ENCODE data around the gene PDCD11. TPM values are rescaled to one million over a fixed set of nuclear protein-coding genes. Genes with fewer than 3 reads are reported as not detected.

Gene PDCD11
- polyA plus RNA-seq, 1 donor from 2014 or later, result 15.3 TPM

DNA sequence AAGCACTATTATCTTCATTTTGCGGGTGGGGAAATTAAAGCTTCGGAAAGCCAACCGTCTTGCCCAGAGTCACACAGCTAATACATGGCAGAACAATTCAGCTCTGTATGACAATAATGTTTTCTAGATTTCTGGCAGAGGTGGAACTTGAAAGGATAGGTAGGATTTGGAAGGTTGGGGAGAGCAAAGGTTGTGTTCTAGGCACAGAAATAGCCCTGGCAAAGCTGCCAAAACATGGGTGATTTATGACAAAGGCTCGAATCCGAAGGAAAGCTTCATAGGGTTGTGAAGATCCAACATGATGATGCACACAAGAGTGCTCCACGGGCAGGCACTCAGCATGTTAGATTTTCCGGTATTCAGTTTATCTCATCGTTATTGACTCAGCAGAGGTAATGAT lies 19.2 kb downstream of the PDCD11 start:
- TF ChIP-seq MXI1 (conservative IDR thresholded peaks at IDR 0.05; ENCODE audit: poor library complexity, severe bottlenecking), result no peak
- TF ChIP-seq, protein P1, sequence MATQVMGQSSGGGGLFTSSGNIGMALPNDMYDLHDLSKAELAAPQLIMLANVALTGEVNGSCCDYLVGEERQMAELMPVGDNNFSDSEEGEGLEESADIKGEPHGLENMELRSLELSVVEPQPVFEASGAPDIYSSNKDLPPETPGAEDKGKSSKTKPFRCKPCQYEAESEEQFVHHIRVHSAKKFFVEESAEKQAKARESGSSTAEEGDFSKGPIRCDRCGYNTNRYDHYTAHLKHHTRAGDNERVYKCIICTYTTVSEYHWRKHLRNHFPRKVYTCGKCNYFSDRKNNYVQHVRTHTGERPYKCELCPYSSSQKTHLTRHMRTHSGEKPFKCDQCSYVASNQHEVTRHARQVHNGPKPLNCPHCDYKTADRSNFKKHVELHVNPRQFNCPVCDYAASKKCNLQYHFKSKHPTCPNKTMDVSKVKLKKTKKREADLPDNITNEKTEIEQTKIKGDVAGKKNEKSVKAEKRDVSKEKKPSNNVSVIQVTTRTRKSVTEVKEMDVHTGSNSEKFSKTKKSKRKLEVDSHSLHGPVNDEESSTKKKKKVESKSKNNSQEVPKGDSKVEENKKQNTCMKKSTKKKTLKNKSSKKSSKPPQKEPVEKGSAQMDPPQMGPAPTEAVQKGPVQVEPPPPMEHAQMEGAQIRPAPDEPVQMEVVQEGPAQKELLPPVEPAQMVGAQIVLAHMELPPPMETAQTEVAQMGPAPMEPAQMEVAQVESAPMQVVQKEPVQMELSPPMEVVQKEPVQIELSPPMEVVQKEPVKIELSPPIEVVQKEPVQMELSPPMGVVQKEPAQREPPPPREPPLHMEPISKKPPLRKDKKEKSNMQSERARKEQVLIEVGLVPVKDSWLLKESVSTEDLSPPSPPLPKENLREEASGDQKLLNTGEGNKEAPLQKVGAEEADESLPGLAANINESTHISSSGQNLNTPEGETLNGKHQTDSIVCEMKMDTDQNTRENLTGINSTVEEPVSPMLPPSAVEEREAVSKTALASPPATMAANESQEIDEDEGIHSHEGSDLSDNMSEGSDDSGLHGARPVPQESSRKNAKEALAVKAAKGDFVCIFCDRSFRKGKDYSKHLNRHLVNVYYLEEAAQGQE (IDR thresholded peaks at IDR 0.05; ENCODE audit: borderline replicate concordance), result no peak
- no peak for TF ChIP-seq SMC3 (conservative IDR thresholded peaks at IDR 0.05; ENCODE audit: poor library complexity)
- no peak for TF ChIP-seq POLR2AphosphoS5 (IDR thresholded peaks at IDR 0.05)
- TF ChIP-seq EP300 (conservative IDR thresholded peaks at IDR 0.05; ENCODE audit: poor library complexity, severe bottlenecking), result no peak
- TF ChIP-seq, protein P2, sequence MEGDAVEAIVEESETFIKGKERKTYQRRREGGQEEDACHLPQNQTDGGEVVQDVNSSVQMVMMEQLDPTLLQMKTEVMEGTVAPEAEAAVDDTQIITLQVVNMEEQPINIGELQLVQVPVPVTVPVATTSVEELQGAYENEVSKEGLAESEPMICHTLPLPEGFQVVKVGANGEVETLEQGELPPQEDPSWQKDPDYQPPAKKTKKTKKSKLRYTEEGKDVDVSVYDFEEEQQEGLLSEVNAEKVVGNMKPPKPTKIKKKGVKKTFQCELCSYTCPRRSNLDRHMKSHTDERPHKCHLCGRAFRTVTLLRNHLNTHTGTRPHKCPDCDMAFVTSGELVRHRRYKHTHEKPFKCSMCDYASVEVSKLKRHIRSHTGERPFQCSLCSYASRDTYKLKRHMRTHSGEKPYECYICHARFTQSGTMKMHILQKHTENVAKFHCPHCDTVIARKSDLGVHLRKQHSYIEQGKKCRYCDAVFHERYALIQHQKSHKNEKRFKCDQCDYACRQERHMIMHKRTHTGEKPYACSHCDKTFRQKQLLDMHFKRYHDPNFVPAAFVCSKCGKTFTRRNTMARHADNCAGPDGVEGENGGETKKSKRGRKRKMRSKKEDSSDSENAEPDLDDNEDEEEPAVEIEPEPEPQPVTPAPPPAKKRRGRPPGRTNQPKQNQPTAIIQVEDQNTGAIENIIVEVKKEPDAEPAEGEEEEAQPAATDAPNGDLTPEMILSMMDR (IDR thresholded peaks at IDR 0.05; ENCODE audit: poor library complexity, severe bottlenecking), result no peak
- TF ChIP-seq RAD21 (conservative IDR thresholded peaks at IDR 0.05), result no peak
- no peak for TF ChIP-seq EZH2 (IDR thresholded peaks at IDR 0.05; ENCODE audit: borderline replicate concordance, insufficient read depth, low read length, poor library complexity, severe bottlenecking)
- TF ChIP-seq TAF1 (IDR thresholded peaks at IDR 0.05; ENCODE audit: low read depth), result no peak
- Histone ChIP-seq H3K27me3 (ENCODE audit: insufficient read depth, low read depth, low read length) (no peaks in the 10 kb centered on the region), H4K20me1 (ENCODE audit: insufficient read depth) (no peaks in the 10 kb centered on the region), H3K36me3 (ENCODE audit: insufficient read depth, low read length) (peaks cover 6% of the 10 kb centered on the region), H3K9me2 (ENCODE audit: insufficient read depth, low read length) (no peaks in the 10 kb centered on the region), H3K79me2 (replicated peaks; ENCODE audit: insufficient read depth, low read length) (no peaks in the 10 kb centered on the region), H2AFZ (ENCODE audit: low read depth, low read length) (no peak overlapping the region), H3K4me2 (ENCODE audit: low read length) (no peak overlapping the region), H3K27ac (ENCODE audit: low read length) (no peak overlapping the region), H3F3A (ENCODE audit: insufficient read depth, low read length, poor library complexity, severe bottlenecking) (no peaks in the 10 kb centered on the region), H3K9ac (ENCODE audit: low read length) (no peak overlapping the region), H3K4me3 (ENCODE audit: low read length) (no peak overlapping the region), H3K9me3 (ENCODE audit: low read length) (no peaks in the 10 kb centered on the region)

DNA sequence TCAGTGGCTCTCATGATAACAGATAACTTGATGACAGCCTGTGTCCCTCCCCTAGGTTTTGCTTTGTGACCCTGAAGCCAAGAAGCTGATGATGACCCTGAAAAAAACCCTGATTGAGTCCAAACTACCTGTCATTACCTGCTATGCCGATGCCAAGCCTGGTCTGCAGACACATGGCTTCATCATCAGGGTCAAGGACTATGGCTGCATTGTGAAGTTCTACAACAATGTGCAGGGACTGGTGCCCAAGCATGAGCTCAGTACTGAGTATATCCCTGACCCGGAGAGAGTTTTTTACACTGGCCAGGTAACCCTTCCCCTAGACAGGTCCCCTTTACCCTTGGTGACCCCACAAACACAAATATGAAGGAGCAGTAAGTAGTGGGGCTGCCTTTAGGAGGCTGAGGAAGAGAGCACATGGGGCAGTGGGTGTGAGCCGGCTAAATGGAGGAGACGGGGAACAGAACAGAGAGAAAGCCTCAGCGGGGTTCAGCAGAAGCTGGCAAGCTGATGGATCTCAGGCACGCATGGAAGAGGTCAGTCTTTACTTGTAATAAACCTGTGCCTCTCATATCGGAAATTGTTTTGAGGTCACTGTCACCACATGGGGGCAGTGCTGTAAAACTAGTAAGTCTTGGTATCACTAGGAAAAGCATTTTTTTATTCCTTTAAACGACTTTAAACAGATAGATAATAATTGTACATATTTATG lies 20.2 kb downstream of the PDCD11 start:
- Histone ChIP-seq H3K4me3 (ENCODE audit: low read length) (no peak overlapping the region), H3K9ac (ENCODE audit: low read length) (no peak overlapping the region), H3K36me3 (ENCODE audit: insufficient read depth, low read length) (peaks cover 6% of the 10 kb centered on the region), H3K9me2 (ENCODE audit: insufficient read depth, low read length) (no peaks in the 10 kb centered on the region), H2AFZ (ENCODE audit: low read depth, low read length) (no peak overlapping the region), H3K27me3 (ENCODE audit: insufficient read depth, low read depth, low read length) (no peaks in the 10 kb centered on the region), H3K4me2 (ENCODE audit: low read length) (no peak overlapping the region), H3F3A (ENCODE audit: insufficient read depth, low read length, poor library complexity, severe bottlenecking) (no peaks in the 10 kb centered on the region), H3K27ac (ENCODE audit: low read length) (no peak overlapping the region), H4K20me1 (ENCODE audit: insufficient read depth) (no peaks in the 10 kb centered on the region), H3K9me3 (ENCODE audit: low read length) (no peaks in the 10 kb centered on the region), H3K79me2 (replicated peaks; ENCODE audit: insufficient read depth, low read length) (no peaks in the 10 kb centered on the region)
- TF ChIP-seq TAF1 (IDR thresholded peaks at IDR 0.05; ENCODE audit: low read depth) (no peak), POLR2AphosphoS5 (IDR thresholded peaks at IDR 0.05) (no peak), SMC3 (conservative IDR thresholded peaks at IDR 0.05; ENCODE audit: poor library complexity) (peak; percentile 86), EZH2 (IDR thresholded peaks at IDR 0.05; ENCODE audit: borderline replicate concordance, insufficient read depth, low read length, poor library complexity, severe bottlenecking) (no peak), EP300 (conservative IDR thresholded peaks at IDR 0.05; ENCODE audit: poor library complexity, severe bottlenecking) (no peak), MXI1 (conservative IDR thresholded peaks at IDR 0.05; ENCODE audit: poor library complexity, severe bottlenecking) (no peak), RAD21 (conservative IDR thresholded peaks at IDR 0.05) (peak; percentile 82)
- TF ChIP-seq, protein P1 (IDR thresholded peaks at IDR 0.05; ENCODE audit: borderline replicate concordance), result no peak
- TF ChIP-seq, protein P2 (IDR thresholded peaks at IDR 0.05; ENCODE audit: poor library complexity, severe bottlenecking), result peak; percentile 81
